ENCODE results near the gene ZNF729.
"Not testable (repeated sequence)": the region's sequence is repeated elsewhere in the genome, so short reads cannot be mapped to it uniquely, and the experiment has no call there.

The ZNF729 gene

DNA sequence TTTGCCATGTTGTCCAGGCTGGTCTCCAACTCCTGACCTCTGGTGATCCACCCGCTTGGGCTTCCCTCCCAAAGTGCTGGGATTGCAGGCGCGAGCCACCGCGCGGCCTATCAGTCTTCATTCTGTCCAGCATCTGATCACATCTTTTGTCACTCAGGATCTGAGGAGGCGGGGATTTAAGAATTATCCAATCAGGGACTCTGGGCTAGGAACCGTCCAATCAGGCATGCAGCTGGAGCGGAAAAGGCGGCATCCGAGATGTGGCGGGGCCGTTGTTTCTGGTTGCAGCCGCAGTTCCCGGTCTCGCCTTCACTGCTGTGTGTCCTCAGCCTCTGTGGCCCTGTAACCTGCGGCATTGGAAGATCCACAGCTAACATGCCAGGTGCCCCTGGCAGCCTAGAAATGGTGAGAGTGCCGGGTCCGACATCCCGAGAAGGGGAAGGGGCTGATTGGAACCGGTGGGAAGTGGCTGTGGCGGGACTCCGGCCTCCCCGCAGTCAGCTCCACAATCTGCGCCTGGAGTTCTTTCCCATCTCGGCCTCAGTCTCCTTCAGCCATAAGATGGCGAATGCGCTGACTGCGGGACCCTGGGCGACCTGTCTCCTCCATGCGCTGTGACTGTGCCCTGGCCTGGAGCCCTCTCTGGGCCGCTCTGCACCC lies at the start of gene ZNF729:
Gene ZNF729, plus strand, starts transcription at position 291 of the 660 bp plus-strand sequence. Its CDS starts 85 bp downstream, at position 376.
- no peak for DNase-seq

DNA sequence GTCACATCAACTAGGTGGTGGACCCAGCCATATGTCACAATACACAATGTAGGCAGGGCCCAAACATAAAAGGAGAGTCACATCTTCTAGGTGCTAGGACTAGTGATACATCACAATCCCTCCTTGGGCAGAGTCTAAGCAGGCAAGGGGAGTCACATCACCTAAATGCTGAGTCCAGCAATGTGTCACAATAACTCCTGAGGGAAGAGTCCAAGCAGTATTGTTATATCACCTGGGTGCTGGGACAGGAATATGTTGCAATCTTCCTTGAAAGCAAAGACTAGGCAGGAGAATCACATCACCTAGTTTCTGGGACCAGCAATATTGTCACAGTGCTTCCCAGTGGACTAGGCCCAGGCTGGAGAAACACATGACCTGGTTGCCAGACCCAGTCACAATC lies 29.4 kb upstream of the ZNF729 start:
- no peak for DNase-seq

DNA sequence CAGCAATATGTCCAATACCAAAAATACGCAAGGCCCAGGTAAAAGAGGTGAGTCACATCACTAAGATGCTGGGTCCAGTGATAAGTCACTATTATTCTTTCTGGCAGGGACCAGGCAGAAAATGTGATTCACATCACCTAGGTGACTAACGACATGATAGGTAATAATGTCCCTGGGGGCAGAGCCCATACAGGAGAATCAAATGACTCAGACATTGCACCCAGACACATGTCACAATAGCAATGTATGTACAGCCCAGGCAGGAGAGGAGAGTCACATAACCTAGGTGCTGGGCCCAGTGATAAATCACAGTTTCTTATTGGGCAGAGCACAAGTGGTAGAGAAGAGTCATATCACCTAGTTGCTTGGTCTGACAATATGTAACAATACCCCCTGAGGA lies 28.9 kb upstream of the ZNF729 start:
- DNase-seq = no peak

GRCh38 chr19:22257916-22258315 lies 28.3 kb upstream of the ZNF729 start:
- DNase-seq = no peak

GRCh38 chr19:22260499-22260898 lies 25.7 kb upstream of the ZNF729 start:
- no peak for DNase-seq

DNA sequence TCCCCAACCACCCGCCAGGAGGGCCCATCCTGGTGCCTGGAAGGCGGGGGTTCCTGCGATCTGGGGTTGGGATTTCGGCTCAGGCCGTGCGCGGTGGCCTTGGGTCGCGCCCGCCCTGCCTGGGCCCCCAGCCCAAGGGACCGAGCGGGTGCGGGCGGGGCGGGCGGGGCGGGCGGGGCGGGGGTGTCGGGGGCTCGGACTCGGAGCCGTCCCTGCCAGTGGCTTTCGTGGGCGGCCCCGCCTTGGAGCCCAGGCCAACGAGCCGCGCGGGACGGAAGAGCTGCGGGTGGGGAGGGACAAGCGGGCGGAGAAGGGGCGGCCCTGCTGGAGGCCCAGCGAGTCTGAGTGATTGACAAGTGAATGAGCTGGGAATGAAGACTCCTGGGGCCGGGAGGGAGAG lies 24.6 kb upstream of the ZNF729 start:
- DNase-seq = no peak

DNA sequence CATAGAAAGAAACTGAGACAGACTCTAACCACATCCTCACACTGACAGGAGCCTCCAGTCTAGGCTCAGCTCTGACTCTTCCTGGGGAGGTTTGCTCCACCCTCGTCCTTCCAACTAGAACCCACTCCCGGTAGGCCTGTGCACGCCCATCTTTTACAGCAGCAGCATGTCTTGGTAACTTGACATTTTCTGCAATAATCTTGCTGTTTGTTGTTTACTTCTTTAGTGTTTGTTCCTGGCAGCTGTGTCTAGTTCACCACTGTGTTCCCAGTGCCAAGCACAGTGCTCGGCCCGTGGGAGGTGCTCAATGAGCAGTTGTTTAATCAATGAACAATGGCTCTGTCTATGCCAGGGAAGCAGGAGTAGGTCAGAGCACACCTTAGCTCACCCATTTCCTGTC lies 23.1 kb upstream of the ZNF729 start:
- DNase-seq = no peak

DNA sequence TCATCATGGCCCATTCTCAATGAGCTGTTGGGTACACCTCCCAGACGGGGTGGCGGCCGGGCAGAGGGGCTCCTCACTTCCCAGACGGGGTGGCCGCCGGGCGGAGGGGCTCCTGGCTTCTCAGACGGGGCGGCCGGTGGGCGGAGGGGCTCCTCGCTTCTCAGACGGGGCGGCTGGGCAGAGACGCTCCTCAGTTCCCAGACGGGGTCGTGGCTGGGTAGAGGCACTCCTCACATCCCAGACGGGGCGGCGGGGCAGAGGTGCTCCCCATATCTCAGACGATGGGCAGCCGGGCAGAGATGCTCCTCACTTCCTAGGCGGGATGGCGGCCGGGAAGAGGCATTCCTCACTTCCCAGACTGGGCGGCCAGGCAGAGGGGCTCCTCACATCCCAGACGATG lies 35.3 kb downstream of the ZNF729 start:
- DNase-seq = not testable (repeated sequence)

- DNase-seq = no peak
These were observed 40.0 kb downstream of the ZNF729 start for GRCh38 chr19:22326219-22326618.

DNA sequence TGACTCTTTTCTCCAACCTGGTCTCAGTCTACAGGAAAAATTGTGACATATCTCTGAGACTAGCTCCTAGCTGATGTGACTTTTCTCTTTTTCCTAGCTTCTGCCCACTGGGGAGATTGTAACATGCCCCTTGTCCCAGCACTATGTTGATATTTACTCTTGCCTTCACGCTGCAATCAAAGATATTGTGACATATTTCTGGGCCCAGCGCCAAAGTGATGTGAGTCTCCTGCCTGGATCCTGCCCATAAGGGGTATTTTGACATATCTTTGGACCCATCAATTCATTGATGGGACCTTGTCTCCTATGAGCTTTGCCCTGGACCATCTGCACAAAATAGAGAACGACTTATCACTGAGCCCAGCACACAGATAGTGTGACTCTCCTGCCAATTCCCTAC lies 41.1 kb downstream of the ZNF729 start:
- no peak for DNase-seq

DNA sequence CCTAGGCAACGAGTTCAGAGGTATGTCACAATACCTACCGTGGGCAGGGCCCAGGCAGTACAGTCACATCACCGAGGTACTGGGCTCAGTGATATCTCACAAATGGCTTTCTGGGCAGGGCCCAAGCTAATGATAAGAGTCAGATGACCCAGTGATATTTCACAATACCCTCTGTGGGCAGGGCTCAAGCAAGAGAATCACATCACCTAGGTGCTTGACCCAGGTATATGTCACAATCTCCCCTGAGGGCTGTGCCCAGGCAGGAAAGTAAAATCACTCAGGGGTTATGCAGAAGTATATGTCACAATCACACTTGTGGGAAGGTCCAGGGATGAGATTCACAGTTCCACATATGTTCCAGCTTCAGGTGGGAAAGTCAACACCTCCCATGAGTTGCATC lies 45.3 kb downstream of the ZNF729 start:
- no peak for DNase-seq

- no peak for DNase-seq
These were observed 46.7 kb downstream of the ZNF729 start for GRCh38 chr19:22332924-22333323.

- no peak for DNase-seq
These were observed 49.5 kb downstream of the ZNF729 start for GRCh38 chr19:22335716-22336115.

- no peak for DNase-seq
These were observed 68.4 kb downstream of the ZNF729 start for GRCh38 chr19:22354665-22355064.

Data from GF-D8 (cell line).